Keratinocyte (primary cell): ENCODE results near the gene SCCPDH.

ENCODE experiments used
- CTCF ChIP-seq, 3 experiments: IDR thresholded peaks in 1 of 3; conservative IDR thresholded peaks in 1 of 3; optimal IDR thresholded peaks in 1 of 3; 2 replicates in 2 of 3; 3 replicates in 1 of 3; pipeline versions ENCODE3 to v1.5.1; 2011; ENCODE audit warnings: low read length in 3 of 3, mild to moderate bottlenecking in 3 of 3, moderate library complexity in 2 of 3, control low read depth in 1 of 3, inconsistent platforms in 1 of 3; ENCODE audit not compliant: insufficient read depth in 2 of 3; ENCODE audit errors: extremely low read depth in 1 of 3
- EZH2 ChIP-seq: IDR thresholded peaks from one replicate; pipeline ENCODE4 v1.6.1; 2012; ENCODE audit warnings: inconsistent platforms, mild to moderate bottlenecking, low read length, moderate library complexity

GRCh38 chr1:246695666-246696065, 28.5 kb upstream of the SCCPDH start:
- TF ChIP-seq CTCF (optimal IDR thresholded peaks at IDR 0.05 in 1 of 3, IDR thresholded peaks at IDR 0.05 in 1 of 3, conservative IDR thresholded peaks at IDR 0.05 in 1 of 3; ENCODE audit: extremely low read depth in 1 of 3, insufficient read depth in 2 of 3, low read length in 3 of 3) (no peak), EZH2 (no peak)
